ENCODE data around the gene TBC1D3K. TPM values are rescaled to one million over a fixed set of nuclear protein-coding genes. Genes with fewer than 3 reads are reported as not detected.
"Not testable (repeated sequence)": the region's sequence is repeated elsewhere in the genome, so short reads cannot be mapped to it uniquely, and the experiment has no call there.

The TBC1D3K gene
- not detected in 2 replicates for total RNA-seq
- not detected in 2 replicates for polyA plus RNA-seq

DNA sequence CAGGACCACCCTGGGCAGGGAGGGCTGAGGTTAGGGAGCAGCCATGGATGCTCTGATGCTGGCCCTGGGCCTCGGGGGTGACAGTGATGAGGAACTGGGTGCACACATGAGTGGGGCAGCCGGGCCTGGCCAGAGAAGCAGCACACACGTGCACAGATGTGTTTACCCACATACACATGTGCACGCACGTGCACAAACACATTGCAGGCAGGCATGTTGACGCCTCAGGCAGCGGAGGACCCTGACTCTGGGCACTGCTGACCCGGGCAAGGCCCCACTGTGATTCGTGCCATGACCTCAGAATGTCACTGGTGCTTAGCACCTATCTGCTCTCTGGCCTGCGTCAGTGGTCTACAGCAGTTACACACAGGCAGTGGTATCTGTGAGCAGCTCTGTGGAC, at the start of gene TBC1D3K:
TSS of gene TBC1D3K (plus strand) at position 301 of the 400 bp plus-strand sequence. CDS start 1,585 bp downstream, outside the sequence.
- H3K36me3 ChIP-seq (replicated peaks; ENCODE audit: insufficient read depth, low read depth); H3K4me1 ChIP-seq (ENCODE audit: insufficient read depth); H3K27me3 ChIP-seq; H4K20me1 ChIP-seq (ENCODE audit: insufficient read depth, poor library complexity, severe bottlenecking); H3K4me2 ChIP-seq; H2AFZ ChIP-seq; H3K9me2 ChIP-seq (replicated peaks; ENCODE audit: insufficient read depth); H3K9me3 ChIP-seq (ENCODE audit: low read depth); DNase-seq (ENCODE audit: low spot score); H3K4me3 ChIP-seq; H3K79me2 ChIP-seq; H3K27ac ChIP-seq: not testable (repeated sequence)
- 100% methylated on average over 1 of the region's 10 CpGs for WGBS (ENCODE audit: low lambda C conversion rate, missing lambda C conversion rate)

DNA sequence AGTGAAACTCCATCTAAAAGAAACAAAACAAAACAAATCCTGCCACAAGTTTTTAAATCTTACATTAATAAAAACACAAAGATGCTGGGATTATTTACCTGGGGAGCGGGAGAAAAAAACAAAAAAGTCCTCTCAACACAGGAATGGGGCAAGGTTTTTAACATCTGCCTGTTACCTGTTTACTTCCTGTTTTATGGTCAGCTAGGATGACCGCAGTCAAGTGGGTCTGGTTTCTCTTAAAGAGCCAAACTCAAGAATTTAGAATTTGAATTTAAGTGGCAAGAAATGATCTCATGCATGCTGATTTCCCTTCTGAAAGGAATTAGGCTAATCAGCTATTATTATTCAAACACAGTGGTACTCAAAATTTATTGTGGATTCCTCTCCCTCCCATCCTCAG, 39.7 kb upstream of the TBC1D3K start:
- Histone ChIP-seq H3K4me1 (ENCODE audit: insufficient read depth) (no peaks in the 10 kb centered on the region), H3K27ac (no peak overlapping the region)

GRCh38 chr17:37885136-37885535, 39.1 kb upstream of the TBC1D3K start:
- H3K27ac ChIP-seq = no peak overlapping the region
- no peaks in the 10 kb centered on the region for H3K9me3 ChIP-seq (ENCODE audit: low read depth)
- H3K9me2 ChIP-seq (replicated peaks; ENCODE audit: insufficient read depth) = no peaks in the 10 kb centered on the region
- H2AFZ ChIP-seq = no peak overlapping the region
- WGBS (ENCODE audit: low lambda C conversion rate, missing lambda C conversion rate) = 89% methylated on average over 5 of the region's 5 CpGs
- H3K79me2 ChIP-seq = no peaks in the 10 kb centered on the region
- no peak for DNase-seq (ENCODE audit: low spot score)
- H4K20me1 ChIP-seq (ENCODE audit: insufficient read depth, poor library complexity, severe bottlenecking) = no peaks in the 10 kb centered on the region
- no peak overlapping the region for H3K4me2 ChIP-seq
- no peaks in the 10 kb centered on the region for H3K4me1 ChIP-seq (ENCODE audit: insufficient read depth)
- H3K36me3 ChIP-seq (replicated peaks; ENCODE audit: insufficient read depth, low read depth) = no peaks in the 10 kb centered on the region
- TF ChIP-seq EZH2phosphoT487 (IDR thresholded peaks at IDR 0.05; ENCODE audit: low read depth, severe bottlenecking, unreplicated experiment) (no peak), EZH2 (IDR thresholded peaks at IDR 0.05; ENCODE audit: borderline replicate concordance) (no peak), CTCF (IDR thresholded peaks at IDR 0.05; ENCODE audit: poor library complexity) (no peak)
- H3K27me3 ChIP-seq = no peaks in the 10 kb centered on the region
- no peak overlapping the region for H3K4me3 ChIP-seq

More for the DNA sequence above, 39.7 kb upstream of the TBC1D3K start:
- Histone ChIP-seq H3K4me2 (no peak overlapping the region), H3K79me2 (no peaks in the 10 kb centered on the region), H2AFZ (no peak overlapping the region), H4K20me1 (ENCODE audit: insufficient read depth, poor library complexity, severe bottlenecking) (no peaks in the 10 kb centered on the region), H3K4me3 (no peak overlapping the region), H3K36me3 (replicated peaks; ENCODE audit: insufficient read depth, low read depth) (no peaks in the 10 kb centered on the region), H3K9me3 (ENCODE audit: low read depth) (no peaks in the 10 kb centered on the region), H3K27me3 (no peaks in the 10 kb centered on the region), H3K9me2 (replicated peaks; ENCODE audit: insufficient read depth) (no peaks in the 10 kb centered on the region)
- TF ChIP-seq EZH2 (IDR thresholded peaks at IDR 0.05; ENCODE audit: borderline replicate concordance) (no peak), CTCF (IDR thresholded peaks at IDR 0.05; ENCODE audit: poor library complexity) (no peak), EZH2phosphoT487 (IDR thresholded peaks at IDR 0.05; ENCODE audit: low read depth, severe bottlenecking, unreplicated experiment) (no peak)
- WGBS (ENCODE audit: low lambda C conversion rate, missing lambda C conversion rate) = 57% methylated on average over 2 of the region's 2 CpGs
- DNase-seq (ENCODE audit: low spot score) = no peak

GRCh38 chr17:37888881-37889280, 35.3 kb upstream of the TBC1D3K start:
- H3K9me2 ChIP-seq (replicated peaks; ENCODE audit: insufficient read depth) = no peaks in the 10 kb centered on the region
- DNase-seq (ENCODE audit: low spot score) = no peak
- H3K27me3 ChIP-seq = no peaks in the 10 kb centered on the region
- H3K9me3 ChIP-seq (ENCODE audit: low read depth) = no peaks in the 10 kb centered on the region
- H3K4me3 ChIP-seq = no peak overlapping the region
- no peaks in the 10 kb centered on the region for H3K4me1 ChIP-seq (ENCODE audit: insufficient read depth)
- TF ChIP-seq CTCF (IDR thresholded peaks at IDR 0.05; ENCODE audit: poor library complexity) = no peak
- no peak for TF ChIP-seq EZH2phosphoT487 (IDR thresholded peaks at IDR 0.05; ENCODE audit: low read depth, severe bottlenecking, unreplicated experiment)
- no peak for TF ChIP-seq EZH2 (IDR thresholded peaks at IDR 0.05; ENCODE audit: borderline replicate concordance)
- no peaks in the 10 kb centered on the region for H3K36me3 ChIP-seq (replicated peaks; ENCODE audit: insufficient read depth, low read depth)
- H3K27ac ChIP-seq = no peak overlapping the region
- H3K79me2 ChIP-seq = no peaks in the 10 kb centered on the region
- no peaks in the 10 kb centered on the region for H4K20me1 ChIP-seq (ENCODE audit: insufficient read depth, poor library complexity, severe bottlenecking)
- no peak overlapping the region for H2AFZ ChIP-seq
- 91% methylated on average over 2 of the region's 2 CpGs for WGBS (ENCODE audit: low lambda C conversion rate, missing lambda C conversion rate)
- H3K4me2 ChIP-seq = no peak overlapping the region

GRCh38 chr17:37896961-37897360, 27.3 kb upstream of the TBC1D3K start:
- H3K36me3 ChIP-seq (replicated peaks; ENCODE audit: insufficient read depth, low read depth); DNase-seq (ENCODE audit: low spot score); H4K20me1 ChIP-seq (ENCODE audit: insufficient read depth, poor library complexity, severe bottlenecking); H3K27ac ChIP-seq; H3K27me3 ChIP-seq; H2AFZ ChIP-seq; H3K9me2 ChIP-seq (replicated peaks; ENCODE audit: insufficient read depth); H3K9me3 ChIP-seq (ENCODE audit: low read depth); H3K4me2 ChIP-seq; H3K79me2 ChIP-seq; H3K4me3 ChIP-seq; H3K4me1 ChIP-seq (ENCODE audit: insufficient read depth): not testable (repeated sequence)

All from hepatocyte (in vitro differentiated cells).